Prostate gland (tissue), 2 donors: ENCODE results near the gene TREX2.

ENCODE experiments used
- POLR2A ChIP-seq: fragments of 450-650 bp; IDR thresholded peaks from one replicate; pipeline ENCODE4 v1.6.1; 2016; ENCODE audit warnings: antibody characterized with exemption, mild to moderate bottlenecking
- TF ChIP-seq, protein P1 (sequence below), 4 experiments: fragments of 200-600 bp in 2 of 4; fragments of 450-650 bp in 2 of 4; sonication (generic) in 2 of 4; IDR thresholded peaks; 1 replicate in 3 of 4; 2 replicates in 1 of 4; pipeline ENCODE4 v1.5.1; 2016 to 2019; ENCODE audit warnings: antibody characterized with exemption in 4 of 4, mild to moderate bottlenecking in 2 of 4, moderate library complexity in 2 of 4

DNA sequence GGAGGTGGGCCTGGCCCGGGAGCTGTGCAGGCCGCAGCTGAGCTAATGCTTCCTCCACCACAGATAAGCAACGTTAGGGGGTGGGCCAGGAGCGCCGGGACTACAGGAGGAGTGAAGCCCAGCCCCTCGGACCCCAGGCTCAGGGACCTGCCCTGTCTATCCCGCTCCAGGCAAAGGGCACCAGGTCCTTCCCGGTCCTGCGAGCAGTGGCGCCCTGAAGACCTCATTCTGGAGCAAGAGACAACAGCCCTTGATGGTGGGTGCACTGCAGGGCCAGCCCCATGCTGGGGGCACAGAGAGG lies 730 bp upstream of the TREX2 start:
- TF ChIP-seq, protein P1, sequence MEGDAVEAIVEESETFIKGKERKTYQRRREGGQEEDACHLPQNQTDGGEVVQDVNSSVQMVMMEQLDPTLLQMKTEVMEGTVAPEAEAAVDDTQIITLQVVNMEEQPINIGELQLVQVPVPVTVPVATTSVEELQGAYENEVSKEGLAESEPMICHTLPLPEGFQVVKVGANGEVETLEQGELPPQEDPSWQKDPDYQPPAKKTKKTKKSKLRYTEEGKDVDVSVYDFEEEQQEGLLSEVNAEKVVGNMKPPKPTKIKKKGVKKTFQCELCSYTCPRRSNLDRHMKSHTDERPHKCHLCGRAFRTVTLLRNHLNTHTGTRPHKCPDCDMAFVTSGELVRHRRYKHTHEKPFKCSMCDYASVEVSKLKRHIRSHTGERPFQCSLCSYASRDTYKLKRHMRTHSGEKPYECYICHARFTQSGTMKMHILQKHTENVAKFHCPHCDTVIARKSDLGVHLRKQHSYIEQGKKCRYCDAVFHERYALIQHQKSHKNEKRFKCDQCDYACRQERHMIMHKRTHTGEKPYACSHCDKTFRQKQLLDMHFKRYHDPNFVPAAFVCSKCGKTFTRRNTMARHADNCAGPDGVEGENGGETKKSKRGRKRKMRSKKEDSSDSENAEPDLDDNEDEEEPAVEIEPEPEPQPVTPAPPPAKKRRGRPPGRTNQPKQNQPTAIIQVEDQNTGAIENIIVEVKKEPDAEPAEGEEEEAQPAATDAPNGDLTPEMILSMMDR (IDR thresholded peaks at IDR 0.05) = no peak
- TF ChIP-seq POLR2A = no peak
